NB4 (cell line): Measurements from ENCODE around the gene IPPK.

Source experiments
- CTCF ChIP-seq: IDR thresholded peaks from one replicate; pipeline ENCODE4 v1.5.1; 2012; ENCODE audit warnings: low read depth, low read length
- POLR2A ChIP-seq: IDR thresholded peaks from 2 replicates; pipeline ENCODE4 v1.6.1; 2011; ENCODE audit warnings: mild to moderate bottlenecking; ENCODE audit not compliant: insufficient read length; ENCODE audit errors: extremely low read depth

GRCh38 chr9:92671323-92671722 is 1.4 kb upstream of the IPPK start:
- no peak for TF ChIP-seq POLR2A
- TF ChIP-seq CTCF, result no peak
